Measurements from ENCODE around the gene NTRK2.

Gene NTRK2

GRCh38 chr9:84647699-84648098 lies 21.8 kb upstream of the NTRK2 start:
- H3K9me2 ChIP-seq (replicated peaks; ENCODE audit: low read depth, low read length) = no peaks in the 10 kb centered on the region
- no peaks in the 10 kb centered on the region for H4K20me1 ChIP-seq (ENCODE audit: insufficient read depth, low read length, poor library complexity, severe bottlenecking)
- TF ChIP-seq CTCF (conservative IDR thresholded peaks at IDR 0.05; ENCODE audit: low read length) (no peak), EZH2phosphoT487 (IDR thresholded peaks at IDR 0.05; ENCODE audit: borderline replicate concordance) (no peak)
- no peaks in the 10 kb centered on the region for H3K36me3 ChIP-seq (ENCODE audit: insufficient read depth, low read length)
- no peak overlapping the region for H3K9ac ChIP-seq (ENCODE audit: low read depth, low read length, poor library complexity, severe bottlenecking)
- H3F3A ChIP-seq (ENCODE audit: low read depth) = no peaks in the 10 kb centered on the region
- H3K4me3 ChIP-seq (ENCODE audit: low read length, poor library complexity, severe bottlenecking) = no peak overlapping the region
- no peaks in the 10 kb centered on the region; the same call in 1 of the 2 replicates for H3K9me3 ChIP-seq (ENCODE audit: insufficient read depth, low read depth, low read length)
- no peak overlapping the region for H2AFZ ChIP-seq (ENCODE audit: low read length)
- H3K79me2 ChIP-seq (ENCODE audit: insufficient read depth, low read length) = no peaks in the 10 kb centered on the region
- H3K27me3 ChIP-seq (ENCODE audit: insufficient read depth, low read length, poor library complexity, severe bottlenecking) = no peaks in the 10 kb centered on the region
- H3K4me1 ChIP-seq (ENCODE audit: insufficient read depth, low read length, poor library complexity, severe bottlenecking) = no peaks in the 10 kb centered on the region
- no peak overlapping the region for H3K4me2 ChIP-seq (ENCODE audit: low read depth, low read length, poor library complexity, severe bottlenecking)

- H3K9ac ChIP-seq (ENCODE audit: low read depth, low read length, poor library complexity, severe bottlenecking) = no peak overlapping the region
- H3K4me3 ChIP-seq (ENCODE audit: low read length, poor library complexity, severe bottlenecking) = no peak overlapping the region
- H3K36me3 ChIP-seq (ENCODE audit: insufficient read depth, low read length) = no peaks in the 10 kb centered on the region
- TF ChIP-seq EZH2phosphoT487 (IDR thresholded peaks at IDR 0.05; ENCODE audit: borderline replicate concordance) (no peak), CTCF (conservative IDR thresholded peaks at IDR 0.05; ENCODE audit: low read length) (no peak)
- H3K4me1 ChIP-seq (ENCODE audit: insufficient read depth, low read length, poor library complexity, severe bottlenecking) = no peaks in the 10 kb centered on the region
- 0 out of 2 replicates have a peak, but pooled peaks cover 3% of the 10 kb centered on the region for H3K9me3 ChIP-seq (ENCODE audit: insufficient read depth, low read depth, low read length)
- no peaks in the 10 kb centered on the region for H3F3A ChIP-seq (ENCODE audit: low read depth)
- H3K4me2 ChIP-seq (ENCODE audit: low read depth, low read length, poor library complexity, severe bottlenecking) = no peak overlapping the region
- H3K27me3 ChIP-seq (ENCODE audit: insufficient read depth, low read length, poor library complexity, severe bottlenecking) = no peaks in the 10 kb centered on the region
- H4K20me1 ChIP-seq (ENCODE audit: insufficient read depth, low read length, poor library complexity, severe bottlenecking) = no peaks in the 10 kb centered on the region
- no peaks in the 10 kb centered on the region for H3K9me2 ChIP-seq (replicated peaks; ENCODE audit: low read depth, low read length)
- H2AFZ ChIP-seq (ENCODE audit: low read length) = no peak overlapping the region
- H3K79me2 ChIP-seq (ENCODE audit: insufficient read depth, low read length) = no peaks in the 10 kb centered on the region
These were observed 16.9 kb upstream of the NTRK2 start for GRCh38 chr9:84652496-84653120.

GRCh38 chr9:84655447-84655846 lies 14.1 kb upstream of the NTRK2 start:
- TF ChIP-seq CTCF (conservative IDR thresholded peaks at IDR 0.05; ENCODE audit: low read length) = no peak
- TF ChIP-seq EZH2phosphoT487 (IDR thresholded peaks at IDR 0.05; ENCODE audit: borderline replicate concordance) = no peak
- H3F3A ChIP-seq (ENCODE audit: low read depth) = no peaks in the 10 kb centered on the region
- H3K79me2 ChIP-seq (ENCODE audit: insufficient read depth, low read length) = no peaks in the 10 kb centered on the region
- no peaks in the 10 kb centered on the region for H3K9me2 ChIP-seq (replicated peaks; ENCODE audit: low read depth, low read length)
- H3K27me3 ChIP-seq (ENCODE audit: insufficient read depth, low read length, poor library complexity, severe bottlenecking) = no peaks in the 10 kb centered on the region
- 0 out of 2 replicates have a peak, but pooled peaks cover 3% of the 10 kb centered on the region for H3K9me3 ChIP-seq (ENCODE audit: insufficient read depth, low read depth, low read length)
- H3K4me2 ChIP-seq (ENCODE audit: low read depth, low read length, poor library complexity, severe bottlenecking) = no peak overlapping the region
- H4K20me1 ChIP-seq (ENCODE audit: insufficient read depth, low read length, poor library complexity, severe bottlenecking) = no peaks in the 10 kb centered on the region
- no peak overlapping the region for H2AFZ ChIP-seq (ENCODE audit: low read length)
- no peaks in the 10 kb centered on the region for H3K36me3 ChIP-seq (ENCODE audit: insufficient read depth, low read length)
- H3K9ac ChIP-seq (ENCODE audit: low read depth, low read length, poor library complexity, severe bottlenecking) = no peak overlapping the region
- H3K4me3 ChIP-seq (ENCODE audit: low read length, poor library complexity, severe bottlenecking) = no peak overlapping the region
- H3K4me1 ChIP-seq (ENCODE audit: insufficient read depth, low read length, poor library complexity, severe bottlenecking) = no peaks in the 10 kb centered on the region

All from Loucy (cell line).